Astrocyte of the cerebellum (primary cell): ENCODE data around the gene SLC9A9.

Source experiments
- DNase-seq: peaks from one replicate; pipeline ENCODE4 v3.0.0-alpha.2; 2011; ENCODE audit warnings: low read depth
- H3K4me3 ChIP-seq: 2 replicates; pipeline ENCODE4 v1.5.1; 2011; ENCODE audit warnings: mild to moderate bottlenecking, low read depth, low read length, moderate library complexity
- CTCF ChIP-seq: IDR thresholded peaks from 2 replicates; pipeline ENCODE4 v1.5.1; 2012; ENCODE audit warnings: low read length, low read depth, moderate library complexity, mild to moderate bottlenecking; ENCODE audit errors: missing control alignments
- in situ Hi-C: cut with HindIII; loops from 2 replicates; pipeline ENCODE4 v1.10.0; 2017; ENCODE audit warnings: low sequenced_read_pairs

SLC9A9 gene

GRCh38 chr3:143671626-143672025 lies 176.6 kb downstream of the SLC9A9 start:
- in situ Hi-C loops = loop anchor here (25.0 kb wide), 1 partner anchor 534 kb away; no protein-coding TSS in a partner anchor
- no peak for DNase-seq
- H3K4me3 ChIP-seq = no peak overlapping the region
- TF ChIP-seq CTCF = no peak

GRCh38 chr3:143668924-143669790 lies 179.1 kb downstream of the SLC9A9 start:
- in situ Hi-C loops = loop anchor here (5.0 to 25.0 kb wide), 2 partner anchors 83 to 532 kb away; no protein-coding TSS in a partner anchor
- no peak overlapping the region for H3K4me3 ChIP-seq
- no peak for TF ChIP-seq CTCF
- DNase-seq = no peak

DNA sequence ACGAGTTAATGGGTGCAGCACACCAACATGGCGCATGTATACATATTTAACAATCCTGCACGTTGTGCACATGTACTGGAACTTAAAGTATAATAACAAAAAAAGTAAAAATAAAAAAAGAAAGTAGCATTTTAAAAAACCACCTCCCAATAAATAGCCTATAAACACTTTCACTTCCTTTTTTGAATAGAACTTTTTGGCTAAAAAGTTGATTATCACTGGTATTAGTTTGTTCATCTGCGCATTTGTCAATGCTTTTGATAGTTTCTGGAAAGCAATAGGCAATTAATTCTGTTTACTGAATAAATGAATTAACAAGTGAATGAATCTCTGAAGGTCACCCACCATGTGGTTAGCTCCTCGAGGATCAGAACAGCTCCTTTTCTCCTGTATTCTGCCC lies 179.9 kb downstream of the SLC9A9 start:
- TF ChIP-seq CTCF = no peak
- no peak overlapping the region for H3K4me3 ChIP-seq
- DNase-seq = no peak
- in situ Hi-C loops = loop anchor here (5.0 to 25.0 kb wide), 2 partner anchors 84 to 531 kb away; no protein-coding TSS in a partner anchor

DNA sequence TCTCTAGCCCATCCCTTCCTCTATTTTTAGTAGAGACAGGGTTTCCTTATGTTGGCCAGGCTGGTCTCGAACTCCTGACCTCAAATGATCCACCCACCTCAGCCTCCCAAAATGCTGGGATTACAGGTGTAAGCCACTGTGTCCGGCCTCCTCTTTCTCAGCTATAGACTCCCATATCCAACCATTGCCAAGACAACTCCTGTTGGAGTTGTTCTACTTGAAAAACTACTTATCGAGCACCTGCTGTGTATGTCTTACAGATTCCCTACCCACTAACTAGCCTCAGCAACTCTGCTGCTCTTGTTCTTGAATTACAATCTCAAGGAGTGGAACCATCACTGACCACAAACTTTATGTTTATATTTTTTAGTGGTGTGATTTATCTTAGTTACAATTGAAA lies 186.6 kb downstream of the SLC9A9 start:
- H3K4me3 ChIP-seq = no peak overlapping the region
- in situ Hi-C loops = loop anchor here (25.0 kb wide), 1 partner anchor 524 kb away; no protein-coding TSS in a partner anchor
- TF ChIP-seq CTCF = no peak
- DNase-seq = no peak

GRCh38 chr3:143658861-143659260 lies 189.4 kb downstream of the SLC9A9 start:
- in situ Hi-C loops = loop anchor here (25.0 kb wide), 1 partner anchor 522 kb away; no protein-coding TSS in a partner anchor
- TF ChIP-seq CTCF = no peak
- no peak overlapping the region for H3K4me3 ChIP-seq
- DNase-seq = no peak

DNA sequence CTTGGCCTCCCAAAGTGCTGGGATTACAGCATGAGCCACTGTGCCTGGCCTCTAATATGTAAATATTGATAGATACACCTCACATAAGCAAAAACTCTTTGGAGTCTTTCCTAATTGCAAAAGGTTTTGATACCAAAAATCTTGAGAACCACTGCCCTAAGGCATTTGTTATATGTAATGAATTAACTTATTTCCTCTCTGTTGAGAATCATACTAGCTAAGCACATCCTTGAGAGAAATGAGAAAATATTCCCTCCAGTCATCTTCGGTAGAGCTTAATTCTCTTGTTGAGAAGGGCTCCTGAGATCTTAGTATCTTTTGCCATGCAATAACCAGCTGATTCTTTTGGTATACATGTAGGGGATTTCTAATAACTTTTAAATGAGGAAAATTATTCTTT lies 190.2 kb downstream of the SLC9A9 start:
- in situ Hi-C loops = loop anchor here (25.0 kb wide), 1 partner anchor 521 kb away; no protein-coding TSS in a partner anchor
- no peak overlapping the region for H3K4me3 ChIP-seq
- DNase-seq = no peak
- no peak for TF ChIP-seq CTCF
